ENCODE results near the gene ASPRV1. TPM values are rescaled to one million over a fixed set of nuclear protein-coding genes. Genes with fewer than 3 reads are reported as not detected.

The ASPRV1 gene
- polyA plus RNA-seq, 1 of the 3 experiments (the other 2 are of a cell fraction) = 0.20 TPM

DNA sequence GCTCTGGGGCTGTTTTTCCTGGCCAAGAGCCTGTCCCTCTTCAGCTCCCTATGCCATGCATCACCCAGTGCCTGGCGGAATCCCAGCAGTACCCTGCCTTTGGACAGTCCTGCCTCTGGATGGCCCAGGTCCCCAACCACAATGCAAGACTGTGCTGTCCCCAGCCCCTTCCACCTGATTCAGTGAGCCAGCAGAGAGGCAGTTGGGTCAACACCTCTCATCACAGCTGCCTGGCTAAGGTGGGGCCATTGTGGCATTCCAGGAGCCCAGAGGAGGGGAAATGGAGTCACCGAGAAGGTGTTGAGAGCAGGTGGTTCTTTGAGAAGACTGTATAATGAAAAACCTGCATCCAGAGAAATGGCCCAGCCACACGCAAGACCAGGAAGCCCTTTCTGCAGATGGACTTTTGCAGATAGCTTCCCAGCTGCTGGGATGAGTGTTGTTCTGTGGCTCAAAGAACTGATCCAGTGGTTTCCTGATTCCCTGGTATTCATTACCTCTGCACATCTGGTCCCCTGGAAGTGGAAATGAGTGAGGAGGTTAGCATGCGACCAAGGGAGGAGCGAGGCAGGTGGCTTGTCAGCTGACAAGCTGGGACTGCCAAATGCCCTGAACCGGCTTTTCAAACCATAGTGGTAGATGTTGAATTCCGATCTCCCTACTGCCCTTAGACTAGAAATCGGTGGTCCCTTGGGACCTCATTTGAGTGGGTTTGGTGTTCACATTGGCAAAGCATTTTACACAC is 1.7 kb upstream of the ASPRV1 start:
- H3K4me3 ChIP-seq (ENCODE audit: low read depth in 2 of 2, low read length in 1 of 2) = no peak overlapping the region
- no peak overlapping the region for H3K4me2 ChIP-seq
- no peak overlapping the region for H3K9ac ChIP-seq
- no peaks in the 10 kb centered on the region for H3K9me2 ChIP-seq
- ChIA-PET CTCF (interaction anchor here (1.4 kb wide), 1 partner anchor 24 kb away, joined by 3 read pairs; no protein-coding TSS in a partner anchor), POLR2A (no interaction called here)
- H3K36me3 ChIP-seq (replicated peaks in 1 of 2; ENCODE audit: control insufficient read depth in 1 of 2, insufficient read depth in 2 of 2, low read length in 1 of 2) = no peaks in the 10 kb centered on the region
- no peak for DNase-seq
- H2AFZ ChIP-seq (ENCODE audit: low read depth) = no peak overlapping the region
- 91% methylated on average over 7 of the region's 8 CpGs for WGBS (ENCODE audit: low lambda C conversion rate)
- H3F3A ChIP-seq (replicated peaks; ENCODE audit: insufficient read depth) = no peaks in the 10 kb centered on the region
- TF ChIP-seq, protein P1, sequence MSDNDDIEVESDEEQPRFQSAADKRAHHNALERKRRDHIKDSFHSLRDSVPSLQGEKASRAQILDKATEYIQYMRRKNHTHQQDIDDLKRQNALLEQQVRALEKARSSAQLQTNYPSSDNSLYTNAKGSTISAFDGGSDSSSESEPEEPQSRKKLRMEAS (IDR thresholded peaks at IDR 0.05; ENCODE audit: low read depth) = no peak
- TF ChIP-seq, protein P2, sequence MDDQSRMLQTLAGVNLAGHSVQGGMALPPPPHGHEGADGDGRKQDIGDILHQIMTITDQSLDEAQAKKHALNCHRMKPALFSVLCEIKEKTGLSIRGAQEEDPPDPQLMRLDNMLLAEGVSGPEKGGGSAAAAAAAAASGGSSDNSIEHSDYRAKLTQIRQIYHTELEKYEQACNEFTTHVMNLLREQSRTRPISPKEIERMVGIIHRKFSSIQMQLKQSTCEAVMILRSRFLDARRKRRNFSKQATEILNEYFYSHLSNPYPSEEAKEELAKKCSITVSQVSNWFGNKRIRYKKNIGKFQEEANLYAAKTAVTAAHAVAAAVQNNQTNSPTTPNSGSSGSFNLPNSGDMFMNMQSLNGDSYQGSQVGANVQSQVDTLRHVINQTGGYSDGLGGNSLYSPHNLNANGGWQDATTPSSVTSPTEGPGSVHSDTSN (IDR thresholded peaks at IDR 0.05) = no peak
- TF ChIP-seq EZH2phosphoT487 (IDR thresholded peaks at IDR 0.05; ENCODE audit: borderline replicate concordance, low read depth) = no peak
- TF ChIP-seq RCOR1 (IDR thresholded peaks at IDR 0.05; ENCODE audit: low read length) = no peak
- no peak for TF ChIP-seq SMC3 (IDR thresholded peaks at IDR 0.05; ENCODE audit: low read depth, low read length)
- TF ChIP-seq, protein P3, sequence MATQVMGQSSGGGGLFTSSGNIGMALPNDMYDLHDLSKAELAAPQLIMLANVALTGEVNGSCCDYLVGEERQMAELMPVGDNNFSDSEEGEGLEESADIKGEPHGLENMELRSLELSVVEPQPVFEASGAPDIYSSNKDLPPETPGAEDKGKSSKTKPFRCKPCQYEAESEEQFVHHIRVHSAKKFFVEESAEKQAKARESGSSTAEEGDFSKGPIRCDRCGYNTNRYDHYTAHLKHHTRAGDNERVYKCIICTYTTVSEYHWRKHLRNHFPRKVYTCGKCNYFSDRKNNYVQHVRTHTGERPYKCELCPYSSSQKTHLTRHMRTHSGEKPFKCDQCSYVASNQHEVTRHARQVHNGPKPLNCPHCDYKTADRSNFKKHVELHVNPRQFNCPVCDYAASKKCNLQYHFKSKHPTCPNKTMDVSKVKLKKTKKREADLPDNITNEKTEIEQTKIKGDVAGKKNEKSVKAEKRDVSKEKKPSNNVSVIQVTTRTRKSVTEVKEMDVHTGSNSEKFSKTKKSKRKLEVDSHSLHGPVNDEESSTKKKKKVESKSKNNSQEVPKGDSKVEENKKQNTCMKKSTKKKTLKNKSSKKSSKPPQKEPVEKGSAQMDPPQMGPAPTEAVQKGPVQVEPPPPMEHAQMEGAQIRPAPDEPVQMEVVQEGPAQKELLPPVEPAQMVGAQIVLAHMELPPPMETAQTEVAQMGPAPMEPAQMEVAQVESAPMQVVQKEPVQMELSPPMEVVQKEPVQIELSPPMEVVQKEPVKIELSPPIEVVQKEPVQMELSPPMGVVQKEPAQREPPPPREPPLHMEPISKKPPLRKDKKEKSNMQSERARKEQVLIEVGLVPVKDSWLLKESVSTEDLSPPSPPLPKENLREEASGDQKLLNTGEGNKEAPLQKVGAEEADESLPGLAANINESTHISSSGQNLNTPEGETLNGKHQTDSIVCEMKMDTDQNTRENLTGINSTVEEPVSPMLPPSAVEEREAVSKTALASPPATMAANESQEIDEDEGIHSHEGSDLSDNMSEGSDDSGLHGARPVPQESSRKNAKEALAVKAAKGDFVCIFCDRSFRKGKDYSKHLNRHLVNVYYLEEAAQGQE (IDR thresholded peaks at IDR 0.05; ENCODE audit: low read depth, low read length) = no peak
- no peak for TF ChIP-seq GABPA (IDR thresholded peaks at IDR 0.05; ENCODE audit: low read depth)
- TF ChIP-seq, protein P4, sequence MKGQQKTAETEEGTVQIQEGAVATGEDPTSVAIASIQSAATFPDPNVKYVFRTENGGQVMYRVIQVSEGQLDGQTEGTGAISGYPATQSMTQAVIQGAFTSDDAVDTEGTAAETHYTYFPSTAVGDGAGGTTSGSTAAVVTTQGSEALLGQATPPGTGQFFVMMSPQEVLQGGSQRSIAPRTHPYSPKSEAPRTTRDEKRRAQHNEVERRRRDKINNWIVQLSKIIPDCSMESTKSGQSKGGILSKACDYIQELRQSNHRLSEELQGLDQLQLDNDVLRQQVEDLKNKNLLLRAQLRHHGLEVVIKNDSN (IDR thresholded peaks at IDR 0.05; ENCODE audit: borderline replicate concordance, low read depth) = no peak
- no peak for TF ChIP-seq TCF12 (IDR thresholded peaks at IDR 0.05)
- TF ChIP-seq NRF1 (IDR thresholded peaks at IDR 0.05; ENCODE audit: low read depth, low read length) = no peak
- TF ChIP-seq TAF1 (IDR thresholded peaks at IDR 0.05; ENCODE audit: borderline replicate concordance, low read depth, low read length) = no peak
- TF ChIP-seq MEF2A (IDR thresholded peaks at IDR 0.05; ENCODE audit: borderline replicate concordance, low read depth) = no peak
- no peaks in the 10 kb centered on the region for H4K20me1 ChIP-seq (ENCODE audit: insufficient read depth)
- no peaks in the 10 kb centered on the region for H3K4me1 ChIP-seq (ENCODE audit: control insufficient read depth in 1 of 2, insufficient read depth in 2 of 2, low read depth in 1 of 2, low read length in 1 of 2)
- no peaks in the 10 kb centered on the region for H3K79me2 ChIP-seq (ENCODE audit: insufficient read depth)
- no peaks in the 10 kb centered on the region for H3K27me3 ChIP-seq (ENCODE audit: insufficient read depth)
- no peaks in the 10 kb centered on the region for H3K9me3 ChIP-seq
- H3K27ac ChIP-seq (ENCODE audit: low read depth in 2 of 2, low read length in 1 of 2) = no peak overlapping the region
